ENCODE measurements around the gene PLPP1.

PLPP1 gene

GRCh38 chr5:55393501-55394175, 141.1 kb downstream of the PLPP1 start:
- DNase-seq, result no peak

GRCh38 chr5:55392669-55393068, 142.1 kb downstream of the PLPP1 start:
- no peak for DNase-seq

GRCh38 chr5:55391707-55392106, 143.1 kb downstream of the PLPP1 start:
- no peak for DNase-seq

GRCh38 chr5:55387865-55388264, 146.9 kb downstream of the PLPP1 start:
- no peak for DNase-seq

GRCh38 chr5:55386356-55386755, 148.4 kb downstream of the PLPP1 start:
- no peak for DNase-seq

- DNase-seq, result no peak
These were observed 148.9 kb downstream of the PLPP1 start for GRCh38 chr5:55385846-55386245.

- DNase-seq, result no peak
These were observed 149.5 kb downstream of the PLPP1 start for GRCh38 chr5:55385227-55385626.

GRCh38 chr5:55384072-55384471, 150.7 kb downstream of the PLPP1 start:
- no peak for DNase-seq

GRCh38 chr5:55383254-55383653, 151.5 kb downstream of the PLPP1 start:
- no peak for DNase-seq

GRCh38 chr5:55377810-55378209, 157.0 kb downstream of the PLPP1 start:
- no peak for DNase-seq

Measured in suppressor macrophage treated with lipopolysaccharide for 1 hour (primary cell).